ENCODE results near the gene ST8SIA4.
"Not testable (repeated sequence)": the region's sequence is repeated elsewhere in the genome, so short reads cannot be mapped to it uniquely, and the experiment has no call there.

The ST8SIA4 gene

GRCh38 chr5:100828071-100828897, 74.8 kb downstream of the ST8SIA4 start:
- no peak for DNase-seq

DNA sequence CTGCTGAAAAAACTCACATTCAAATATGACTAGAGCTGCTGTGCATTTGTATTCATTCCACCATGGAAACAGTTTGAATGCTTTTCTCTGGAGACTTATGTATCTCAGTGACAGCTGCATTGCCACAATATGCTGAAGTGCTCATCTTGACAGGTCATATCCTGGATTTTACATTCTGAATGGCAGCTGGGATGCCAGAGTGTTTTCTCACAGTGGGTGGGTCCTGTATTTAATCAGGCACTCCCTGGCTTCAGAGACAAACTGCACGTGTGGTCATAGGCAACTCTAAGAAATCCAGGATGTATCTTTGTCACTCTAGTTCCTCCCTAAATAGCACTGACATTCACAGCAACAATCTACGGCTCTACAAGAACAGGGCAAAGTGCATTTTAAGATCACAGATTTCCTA, 75.6 kb downstream of the ST8SIA4 start:
- no peak for DNase-seq

- no peak for DNase-seq
Observed at GRCh38 chr5:100826133-100826532, 76.9 kb downstream of the ST8SIA4 start.

DNA sequence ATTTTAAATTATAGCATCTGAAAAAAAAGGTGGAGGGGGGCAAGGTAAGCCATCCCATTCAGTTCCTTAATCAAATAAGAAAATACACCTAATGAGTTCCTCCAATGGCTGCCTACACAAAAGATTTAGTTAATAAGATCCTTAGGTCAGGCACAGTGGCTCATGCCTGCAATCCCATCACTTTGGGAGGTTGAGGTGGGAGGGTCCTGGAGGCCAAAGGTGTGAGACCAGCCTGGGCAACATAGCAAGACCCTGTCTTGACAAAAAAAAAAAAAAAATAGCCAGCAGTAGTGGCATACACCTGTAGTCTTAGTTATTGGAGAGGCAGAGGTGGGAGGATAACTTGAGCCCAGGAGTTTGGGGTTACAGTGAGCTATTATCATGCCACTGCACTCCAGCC, 78.4 kb downstream of the ST8SIA4 start:
- no peak for DNase-seq

DNA sequence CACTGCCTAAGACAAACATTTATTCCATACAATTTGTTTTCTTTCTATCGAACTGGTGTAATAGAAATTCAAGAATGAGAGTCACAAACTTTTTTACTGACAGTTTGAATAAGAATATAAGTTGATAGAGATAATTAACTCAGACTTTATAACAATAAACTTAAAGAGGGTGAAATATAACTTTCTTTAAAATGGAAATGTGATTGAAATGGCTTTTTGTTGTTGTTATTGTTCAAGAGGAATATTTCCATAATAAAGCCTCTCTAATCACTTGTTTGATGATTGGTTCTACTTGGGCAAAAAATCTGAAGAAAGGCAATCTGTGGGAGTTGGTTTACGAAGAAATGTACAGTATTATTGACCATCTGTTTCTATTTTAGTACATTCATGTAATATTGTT, 79.3 kb downstream of the ST8SIA4 start:
- DNase-seq, result no peak

DNA sequence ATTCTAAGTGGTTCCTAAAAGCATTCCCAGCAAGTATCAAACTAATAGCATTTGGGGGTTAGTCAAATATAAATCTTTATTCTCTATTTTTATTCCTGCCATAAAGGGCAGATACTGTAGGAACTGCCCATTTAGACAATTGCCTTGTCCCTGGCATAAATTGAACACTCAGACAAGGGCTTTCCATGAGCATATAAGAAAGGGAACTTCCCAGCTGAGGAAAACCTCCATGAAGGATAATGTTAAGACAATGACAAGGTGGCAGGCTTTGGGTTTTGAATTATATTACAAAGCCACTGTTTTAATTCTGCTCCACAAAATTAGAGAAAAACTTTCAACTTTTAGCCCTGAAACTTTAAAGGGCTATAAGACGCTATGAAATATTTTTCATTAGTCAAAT, 81.3 kb downstream of the ST8SIA4 start:
- DNase-seq, result no peak

- DNase-seq, result no peak
Observed at GRCh38 chr5:100818340-100818739, 84.7 kb downstream of the ST8SIA4 start.

GRCh38 chr5:100803397-100803796, 99.7 kb downstream of the ST8SIA4 start:
- DNase-seq, result no peak

DNA sequence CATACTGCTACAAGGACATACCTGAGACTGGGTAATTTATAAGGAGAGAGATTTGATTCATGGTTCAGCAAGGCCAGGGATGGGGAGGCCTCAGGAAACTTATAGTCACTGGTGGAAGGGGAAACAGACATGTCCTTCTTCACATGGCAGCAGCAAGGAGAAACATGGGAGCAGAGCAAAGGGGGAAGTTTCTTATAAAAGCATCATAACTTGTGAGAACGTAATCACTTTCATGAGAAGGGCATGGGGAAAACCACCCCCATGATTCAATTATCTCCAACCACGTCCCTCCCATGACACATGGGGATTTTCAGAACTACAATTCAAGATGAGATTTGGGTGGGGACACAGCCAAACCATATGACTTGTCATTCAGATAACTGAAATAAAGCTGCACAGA, 100.9 kb downstream of the ST8SIA4 start:
- no peak for DNase-seq

DNA sequence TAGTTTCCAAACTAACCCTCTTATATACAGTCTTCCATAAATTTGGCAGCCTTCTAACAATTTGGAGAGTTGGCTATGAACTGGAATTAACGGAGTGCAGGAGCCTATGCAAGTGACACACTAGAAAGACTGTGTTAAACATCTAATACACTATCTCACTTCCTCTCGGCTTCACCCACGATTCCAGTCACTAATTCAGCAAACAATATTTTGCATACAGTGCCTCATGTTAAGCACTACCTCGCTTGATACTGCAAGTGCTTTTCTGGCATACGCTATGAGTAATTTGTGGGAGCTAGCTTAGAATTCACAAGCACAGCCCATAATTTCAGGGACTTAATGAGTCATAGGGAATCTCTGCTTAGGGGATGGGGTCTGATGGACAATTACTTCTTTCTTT, 102.5 kb downstream of the ST8SIA4 start:
- DNase-seq, result no peak

GRCh38 chr5:100799166-100799565, 103.9 kb downstream of the ST8SIA4 start:
- no peak for DNase-seq

DNA sequence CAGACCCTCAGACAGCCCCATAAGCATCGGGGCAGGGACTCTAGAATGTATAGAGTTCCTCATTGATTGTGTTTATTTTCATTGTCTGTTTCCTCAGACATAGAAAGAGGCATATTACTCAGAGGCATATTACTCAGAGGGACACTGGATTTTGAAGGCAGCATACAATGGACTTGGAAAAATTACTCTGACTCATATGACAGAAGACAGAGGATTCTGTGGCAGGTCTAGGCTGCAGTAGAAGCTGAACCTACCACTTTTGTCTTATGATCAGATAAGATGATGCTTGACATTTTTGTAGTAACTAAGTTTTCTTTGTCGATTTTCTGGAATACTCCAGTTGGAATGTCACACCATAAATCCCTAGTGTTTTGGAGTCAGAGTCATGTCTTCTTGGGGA, 105.2 kb downstream of the ST8SIA4 start:
- DNase-seq, result no peak

DNA sequence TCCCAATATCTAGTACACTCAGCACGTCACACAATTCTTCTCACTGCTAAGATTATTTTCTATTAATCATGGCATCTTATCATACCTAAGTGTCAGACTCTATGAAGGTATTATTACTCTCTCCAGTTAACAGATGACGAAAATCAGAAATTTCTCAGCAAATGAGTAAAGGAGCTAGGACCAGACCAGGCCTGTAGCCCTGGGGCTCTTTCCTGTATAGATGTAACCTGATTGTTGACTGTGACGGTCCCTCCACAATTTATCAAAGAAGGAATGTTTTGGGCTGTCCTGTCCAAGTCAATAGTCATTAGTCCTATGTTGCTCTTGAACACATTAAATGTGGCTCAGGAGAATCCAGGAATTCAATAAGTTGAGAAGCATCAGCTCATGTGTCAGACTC, 106.2 kb downstream of the ST8SIA4 start:
- no peak for DNase-seq

- no peak for DNase-seq
Observed at GRCh38 chr5:100794844-100795243, 108.2 kb downstream of the ST8SIA4 start.

DNA sequence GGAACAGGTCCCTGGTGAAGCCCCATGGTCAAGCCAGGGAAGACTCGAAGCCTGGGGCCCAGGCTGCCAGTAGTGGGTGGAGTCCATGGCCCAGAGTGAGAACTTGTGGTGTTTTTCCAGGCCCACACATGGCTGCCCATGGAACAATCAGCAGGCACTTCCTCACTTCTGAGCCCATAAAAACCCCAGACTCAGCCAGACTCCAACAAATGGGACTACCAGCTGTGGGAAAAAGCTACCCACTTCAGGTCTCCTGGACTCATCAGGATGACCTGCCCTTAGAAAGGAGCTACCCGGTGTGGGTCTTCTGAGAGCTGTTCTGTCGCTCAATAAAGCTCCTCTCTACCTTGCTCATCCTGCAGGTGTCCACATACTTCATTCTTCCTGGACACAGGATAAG, 108.9 kb downstream of the ST8SIA4 start:
- DNase-seq, result no peak

DNA sequence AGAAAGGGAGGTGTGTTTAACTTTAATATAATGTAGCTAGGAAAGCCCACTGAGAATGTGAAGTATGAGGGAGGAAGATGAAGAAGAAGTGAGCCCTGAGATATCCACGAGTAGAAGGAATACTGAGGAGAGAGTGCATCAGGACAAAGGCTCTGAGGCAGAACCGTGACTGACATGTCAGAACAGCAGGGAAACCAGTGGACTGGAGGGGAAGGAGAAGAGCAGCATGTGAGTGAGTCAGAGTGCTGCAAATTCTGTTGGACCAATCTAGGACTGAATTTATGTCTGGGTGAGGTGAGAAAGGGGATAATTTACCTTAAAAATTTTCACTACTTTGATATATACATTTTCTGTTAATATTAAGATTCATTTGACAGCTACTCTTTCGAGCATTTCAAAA, 110.3 kb downstream of the ST8SIA4 start:
- DNase-seq, result no peak

GRCh38 chr5:100791391-100791790, 111.7 kb downstream of the ST8SIA4 start:
- no peak for DNase-seq

- DNase-seq, result no peak
Observed at GRCh38 chr5:100790951-100791350, 112.1 kb downstream of the ST8SIA4 start.

- no peak for DNase-seq
Observed at GRCh38 chr5:100790170-100790665, 112.9 kb downstream of the ST8SIA4 start.

GRCh38 chr5:100789694-100790093, 113.4 kb downstream of the ST8SIA4 start:
- no peak for DNase-seq

DNA sequence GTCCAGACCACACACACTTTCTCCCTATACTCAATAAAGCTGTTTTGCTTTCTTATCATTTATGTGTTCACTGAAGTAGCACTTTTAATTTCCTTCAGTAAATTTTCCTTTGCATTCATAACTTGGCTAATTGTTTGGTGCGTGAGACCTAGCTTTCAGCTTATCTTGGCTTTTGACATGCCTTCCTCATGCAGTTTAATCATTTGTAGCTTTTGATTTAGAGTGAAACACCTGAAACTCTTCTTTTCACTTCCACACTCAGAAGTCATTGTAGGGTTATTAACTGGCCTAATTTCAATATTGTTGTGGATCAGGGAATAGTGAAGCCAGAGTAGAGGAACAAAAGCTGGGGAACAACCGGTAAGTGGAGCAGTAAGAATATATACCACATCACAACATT, 114.7 kb downstream of the ST8SIA4 start:
- DNase-seq, result no peak

GRCh38 chr5:100787648-100788047, 115.4 kb downstream of the ST8SIA4 start:
- DNase-seq, result no peak

DNA sequence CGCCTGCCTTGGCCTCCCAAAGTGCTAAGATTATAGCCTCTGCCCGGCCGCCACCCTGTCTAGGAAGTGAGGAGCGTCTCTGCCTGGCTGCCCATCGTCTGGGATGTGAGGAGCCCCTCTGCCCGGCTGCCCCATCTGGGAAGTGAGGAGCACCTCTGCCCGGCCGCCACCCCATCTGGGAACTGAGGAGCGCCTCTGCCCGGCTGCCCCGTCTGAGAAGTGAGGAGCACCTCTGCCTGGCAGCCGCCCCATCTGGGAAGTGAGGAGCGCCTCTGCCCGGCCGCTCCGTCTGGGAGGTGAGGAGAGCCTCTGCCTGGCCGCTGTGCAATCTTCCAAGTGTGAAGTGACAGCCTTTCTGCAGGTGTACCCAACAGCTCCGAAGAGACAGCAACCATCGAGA, 117.5 kb downstream of the ST8SIA4 start:
- DNase-seq, result not testable (repeated sequence)

GRCh38 chr5:100780376-100780870, 122.7 kb downstream of the ST8SIA4 start:
- peak in 3 of 6 experiments; percentile 13 to 47 (median 30) for DNase-seq

Measured in stimulated activated naive CD4-positive, alpha-beta T cell (primary cell).